HEK293 (cell line): Measurements from ENCODE around the gene CNMD.

Source experiments
- CTCF ChIA-PET: fragments of 350-600 bp; formaldehyde crosslinking; extraction: SDS; loops from one replicate; lab custom pipeline; 2021; ENCODE audit warnings: antibody characterized with exemption; lab: Yijun Ruan, JAX
- POLR2A ChIA-PET: fragments of 300-600 bp; formaldehyde crosslinking; extraction: SDS; loops from one replicate; lab custom pipeline; 2020; ENCODE audit warnings: antibody characterized with exemption, inconsistent platforms; lab: Yijun Ruan, JAX
- H3K27ac ChIP-seq: fragments of 200-500 bp; sonication (Bioruptor generic); 2 replicates; pipeline ENCODE4 v1.5.1; 2014; ENCODE audit warnings: low read depth, low read length, control low read depth, inconsistent platforms; ENCODE audit errors: extremely low read depth
- H3K36me3 ChIP-seq, 2 experiments: fragments of 200-500 bp in 1 of 2; sonication (Bioruptor generic) in 1 of 2; 1 replicate in 1 of 2; 2 replicates in 1 of 2; pipeline ENCODE4 v1.5.1; 2014 to 2017; ENCODE audit warnings: inconsistent platforms in 2 of 2, low read length in 2 of 2; ENCODE audit not compliant: control insufficient read depth in 2 of 2, insufficient read depth in 1 of 2
- H3K4me1 ChIP-seq: fragments of 200-500 bp; sonication (Bioruptor generic); 2 replicates; pipeline ENCODE4 v1.5.1; 2014; ENCODE audit warnings: mild to moderate bottlenecking, low read length, inconsistent platforms; ENCODE audit not compliant: control insufficient read depth, insufficient read depth
- H3K4me3 ChIP-seq: 2 replicates; pipeline ENCODE4 v1.5.1; 2011; ENCODE audit warnings: low read depth, mild to moderate bottlenecking, control low read depth, low read length, moderate library complexity
- H3K9me3 ChIP-seq: fragments of 200-500 bp; sonication (Bioruptor generic); 2 replicates; pipeline ENCODE4 v1.5.1; 2014; ENCODE audit warnings: low read depth, low read length, inconsistent platforms; ENCODE audit not compliant: control insufficient read depth, insufficient read depth
- BCL11A ChIP-seq: fragments of 450-650 bp; formaldehyde crosslinking; IDR thresholded peaks from 2 replicates; pipeline ENCODE4 v1.5.1; 2016; ENCODE audit warnings: low read depth, missing biosample characterization, missing genetic modification characterization
- GFI1B ChIP-seq: fragments of 450-650 bp; formaldehyde crosslinking; IDR thresholded peaks from 2 replicates; pipeline ENCODE4 v1.5.1; 2016; ENCODE audit warnings: missing biosample characterization, missing genetic modification characterization
- GLI2 ChIP-seq: fragments of 450-650 bp; formaldehyde crosslinking; IDR thresholded peaks from 2 replicates; pipeline ENCODE4; 2017; ENCODE audit warnings: missing biosample characterization, missing genetic modification characterization, low read depth, borderline replicate concordance
- KLF16 ChIP-seq: fragments of 450-650 bp; formaldehyde crosslinking; IDR thresholded peaks from 2 replicates; pipeline ENCODE4 v1.5.1; 2017; ENCODE audit warnings: missing biosample characterization, missing genetic modification characterization
- SCRT2 ChIP-seq: fragments of 450-650 bp; formaldehyde crosslinking; IDR thresholded peaks from 2 replicates; pipeline ENCODE4 v1.5.1; 2016; ENCODE audit warnings: missing biosample characterization, missing genetic modification characterization
- ZBTB17 ChIP-seq: fragments of 450-650 bp; formaldehyde crosslinking; IDR thresholded peaks from 2 replicates; pipeline ENCODE4 v1.5.1; 2016; ENCODE audit warnings: missing biosample characterization, missing genetic modification characterization
- ZBTB48 ChIP-seq: fragments of 450-650 bp; formaldehyde crosslinking; IDR thresholded peaks from 2 replicates; pipeline ENCODE4 v1.5.1; 2016; ENCODE audit warnings: missing biosample characterization, missing genetic modification characterization
- ZBTB7A ChIP-seq: fragments of 450-650 bp; formaldehyde crosslinking; IDR thresholded peaks from 2 replicates; pipeline ENCODE4 v1.5.1; 2016; ENCODE audit warnings: low read depth, missing biosample characterization, missing genetic modification characterization
- ZBTB8A ChIP-seq: fragments of 450-650 bp; formaldehyde crosslinking; IDR thresholded peaks from 2 replicates; pipeline ENCODE4 v1.5.1; 2016; ENCODE audit warnings: missing biosample characterization, missing genetic modification characterization
- ZFP37 ChIP-seq: fragments of 450-650 bp; formaldehyde crosslinking; IDR thresholded peaks from 2 replicates; pipeline ENCODE4 v1.5.1; 2016; ENCODE audit warnings: missing biosample characterization, missing genetic modification characterization
- ZNF10 ChIP-seq: fragments of 450-650 bp; formaldehyde crosslinking; IDR thresholded peaks from 2 replicates; pipeline ENCODE4 v1.5.1; 2017; ENCODE audit warnings: missing biosample characterization, missing genetic modification characterization
- ZNF114 ChIP-seq: fragments of 450-650 bp; formaldehyde crosslinking; IDR thresholded peaks from 2 replicates; pipeline ENCODE4 v1.5.0; 2017; ENCODE audit warnings: missing biosample characterization, missing genetic modification characterization
- ZNF184 ChIP-seq: fragments of 450-650 bp; IDR thresholded peaks from 2 replicates; pipeline ENCODE4 v1.5.1; 2018; ENCODE audit warnings: missing biosample characterization, mild to moderate bottlenecking, missing genetic modification characterization
- ZNF266 ChIP-seq: fragments of 450-650 bp; formaldehyde crosslinking; IDR thresholded peaks from 2 replicates; pipeline ENCODE4 v1.5.1; 2016; ENCODE audit warnings: missing biosample characterization, missing genetic modification characterization, low read depth
- ZNF350 ChIP-seq: fragments of 450-650 bp; formaldehyde crosslinking; IDR thresholded peaks from 2 replicates; pipeline ENCODE4 v1.5.0; 2017; ENCODE audit warnings: missing biosample characterization, mild to moderate bottlenecking, missing genetic modification characterization
- ZNF37A ChIP-seq: fragments of 450-650 bp; IDR thresholded peaks from 2 replicates; pipeline ENCODE4 v1.5.1; 2018; ENCODE audit warnings: missing biosample characterization, missing genetic modification characterization
- ZNF629 ChIP-seq: fragments of 450-650 bp; formaldehyde crosslinking; IDR thresholded peaks from 2 replicates; pipeline ENCODE4 v1.5.1; 2017; ENCODE audit warnings: missing biosample characterization, missing genetic modification characterization
- ZNF791 ChIP-seq: fragments of 450-650 bp; formaldehyde crosslinking; IDR thresholded peaks from 2 replicates; pipeline ENCODE4 v1.5.1; 2016; ENCODE audit warnings: missing biosample characterization, missing genetic modification characterization
- TF ChIP-seq, protein P1 (sequence below): fragments of 450-650 bp; formaldehyde crosslinking; IDR thresholded peaks from 2 replicates; pipeline ENCODE4 v1.5.1; 2016; ENCODE audit warnings: missing biosample characterization, missing genetic modification characterization, borderline replicate concordance

The CNMD gene

DNA sequence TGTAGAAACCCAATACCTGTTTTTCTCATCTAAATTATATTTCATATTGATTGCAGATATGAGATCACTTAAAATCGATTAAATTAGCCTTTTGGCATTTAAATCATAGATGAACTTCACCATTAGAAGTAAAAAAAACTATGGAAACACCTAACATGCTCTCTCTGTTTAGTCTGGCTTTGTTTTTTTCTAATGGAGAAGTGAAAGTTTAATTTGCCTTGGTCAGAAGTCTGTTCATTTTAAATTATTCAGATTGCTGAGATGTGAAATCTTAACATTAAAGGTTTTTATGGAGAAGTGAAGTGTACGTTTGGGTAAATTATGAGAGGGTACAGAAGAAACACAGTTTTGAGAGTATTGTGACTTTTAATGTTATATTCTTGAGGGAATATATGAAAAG is 80.3 kb downstream of the CNMD start:
- no peak overlapping the region for H3K4me3 ChIP-seq
- no peak overlapping the region for H3K27ac ChIP-seq
- H3K9me3 ChIP-seq, result no peaks in the 10 kb centered on the region
- ChIA-PET POLR2A (no interaction called here), CTCF (interaction anchor here (3.4 kb wide), 1 partner anchor 149 kb away, joined by 17 read pairs; no protein-coding TSS in a partner anchor)
- peaks cover 22 to 52% of the 10 kb centered on the region in 2 experiments for H3K36me3 ChIP-seq
- H3K4me1 ChIP-seq, result no peaks in the 10 kb centered on the region
- TF ChIP-seq GFI1B (no peak), ZNF10 (tag by site-specific recombination) (no peak), ZNF350 (tag by site-specific recombination) (no peak), ZNF114 (tag by site-specific recombination) (no peak), BCL11A (tag by site-specific recombination) (no peak), KLF16 (no peak), SCRT2 (tag by site-specific recombination) (no peak), ZFP37 (tag by site-specific recombination) (no peak), ZNF184 (tag by site-specific recombination) (no peak), GLI2 (no peak), ZNF37A (tag by site-specific recombination) (no peak), ZNF791 (tag by site-specific recombination) (no peak), ZBTB8A (tag by site-specific recombination) (no peak), ZBTB48 (tag by site-specific recombination) (no peak), ZNF629 (tag by site-specific recombination) (no peak), ZBTB7A (tag by site-specific recombination) (no peak), ZNF266 (tag by site-specific recombination) (no peak), ZBTB17 (tag by site-specific recombination) (no peak)
- TF ChIP-seq, protein P1, sequence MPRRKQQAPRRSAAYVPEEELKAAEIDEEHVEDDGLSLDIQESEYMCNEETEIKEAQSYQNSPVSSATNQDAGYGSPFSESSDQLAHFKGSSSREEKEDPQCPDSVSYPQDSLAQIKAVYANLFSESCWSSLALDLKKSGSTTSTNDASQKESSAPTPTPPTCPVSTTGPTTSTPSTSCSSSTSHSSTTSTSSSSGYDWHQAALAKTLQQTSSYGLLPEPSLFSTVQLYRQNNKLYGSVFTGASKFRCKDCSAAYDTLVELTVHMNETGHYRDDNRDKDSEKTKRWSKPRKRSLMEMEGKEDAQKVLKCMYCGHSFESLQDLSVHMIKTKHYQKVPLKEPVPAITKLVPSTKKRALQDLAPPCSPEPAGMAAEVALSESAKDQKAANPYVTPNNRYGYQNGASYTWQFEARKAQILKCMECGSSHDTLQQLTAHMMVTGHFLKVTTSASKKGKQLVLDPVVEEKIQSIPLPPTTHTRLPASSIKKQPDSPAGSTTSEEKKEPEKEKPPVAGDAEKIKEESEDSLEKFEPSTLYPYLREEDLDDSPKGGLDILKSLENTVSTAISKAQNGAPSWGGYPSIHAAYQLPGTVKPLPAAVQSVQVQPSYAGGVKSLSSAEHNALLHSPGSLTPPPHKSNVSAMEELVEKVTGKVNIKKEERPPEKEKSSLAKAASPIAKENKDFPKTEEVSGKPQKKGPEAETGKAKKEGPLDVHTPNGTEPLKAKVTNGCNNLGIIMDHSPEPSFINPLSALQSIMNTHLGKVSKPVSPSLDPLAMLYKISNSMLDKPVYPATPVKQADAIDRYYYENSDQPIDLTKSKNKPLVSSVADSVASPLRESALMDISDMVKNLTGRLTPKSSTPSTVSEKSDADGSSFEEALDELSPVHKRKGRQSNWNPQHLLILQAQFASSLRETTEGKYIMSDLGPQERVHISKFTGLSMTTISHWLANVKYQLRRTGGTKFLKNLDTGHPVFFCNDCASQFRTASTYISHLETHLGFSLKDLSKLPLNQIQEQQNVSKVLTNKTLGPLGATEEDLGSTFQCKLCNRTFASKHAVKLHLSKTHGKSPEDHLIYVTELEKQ (tag by site-specific recombination), result no peak
